ENCODE measurements around the gene KLHL33.

Gene KLHL33

DNA sequence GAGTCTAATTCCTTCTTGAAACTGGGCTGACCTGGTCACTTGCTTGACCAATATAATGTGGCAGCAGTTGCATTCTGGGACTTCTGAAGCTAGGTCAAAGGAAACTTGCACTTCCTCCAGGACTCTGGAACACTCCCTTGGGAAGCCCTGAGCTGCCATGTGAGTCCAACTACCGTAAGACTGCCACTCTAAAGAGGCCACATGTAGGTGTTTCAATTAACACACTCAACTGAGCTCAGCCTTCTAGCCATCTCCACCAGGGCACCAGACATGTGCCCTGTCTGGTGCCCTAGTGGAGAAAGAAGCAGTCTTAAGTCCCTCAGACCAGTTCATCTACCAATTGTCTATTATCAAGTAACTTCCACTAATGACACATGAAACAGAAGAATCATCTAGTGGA, 16.5 kb downstream of the KLHL33 start:
- H3K4me3 ChIP-seq (ENCODE audit: low read depth, low read length), result no peak overlapping the region
- DNase-seq (ENCODE audit: low read depth), result no peak

DNA sequence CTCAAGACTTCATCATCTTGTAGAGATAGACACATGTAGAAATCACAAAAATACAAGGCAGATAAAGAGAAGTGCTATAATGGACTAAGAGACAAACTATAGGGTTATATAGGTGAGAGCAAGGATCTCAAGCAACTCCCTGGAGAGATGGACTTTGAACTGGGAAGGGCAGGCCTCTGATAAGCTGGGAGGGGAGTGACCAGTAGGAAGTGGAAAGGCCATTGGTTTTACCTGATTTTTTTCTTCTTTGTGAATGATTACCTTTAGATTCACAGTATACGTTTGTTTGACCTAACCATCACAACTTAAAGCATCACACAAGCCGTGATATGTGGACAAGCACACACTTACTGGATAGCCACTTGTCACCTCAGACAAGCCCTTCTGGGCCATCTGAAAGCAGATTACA, 17.5 kb downstream of the KLHL33 start:
- no peak for DNase-seq (ENCODE audit: low read depth)
- H3K4me3 ChIP-seq (ENCODE audit: low read depth, low read length), result no peak overlapping the region

- no peak overlapping the region for H3K4me3 ChIP-seq (ENCODE audit: low read depth, low read length)
- DNase-seq (ENCODE audit: low read depth), result no peak
Measured at GRCh38 chr14:20417250-20418186, 18.4 kb downstream of the KLHL33 start.

GRCh38 chr14:20416223-20416622, 19.7 kb downstream of the KLHL33 start:
- no peak overlapping the region for H3K4me3 ChIP-seq (ENCODE audit: low read depth, low read length)
- DNase-seq (ENCODE audit: low read depth), result no peak

- H3K4me3 ChIP-seq (ENCODE audit: low read depth, low read length), result no peak overlapping the region
- DNase-seq (ENCODE audit: low read depth), result no peak
Measured at GRCh38 chr14:20415782-20416206, 20.2 kb downstream of the KLHL33 start.

DNA sequence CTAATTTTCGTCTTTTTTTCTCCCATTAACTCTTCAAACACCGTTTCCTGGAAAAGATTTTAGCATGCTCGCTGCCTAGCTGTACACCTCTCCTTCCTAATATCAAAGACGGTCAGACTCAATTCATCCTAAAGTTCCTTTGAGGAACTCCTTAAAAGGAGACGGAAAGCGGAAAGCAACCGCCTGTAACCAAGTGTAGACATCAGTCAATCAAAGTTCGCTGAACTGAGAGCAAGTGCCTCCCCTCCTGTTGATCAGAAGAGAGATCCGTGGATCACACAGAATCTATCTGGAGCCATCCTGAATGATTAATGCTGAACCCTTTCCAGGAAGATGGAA, 22.3 kb downstream of the KLHL33 start:
- DNase-seq (ENCODE audit: low read depth), result no peak
- H3K4me3 ChIP-seq (ENCODE audit: low read depth, low read length), result peak overlapping the region; percentile 78

DNA sequence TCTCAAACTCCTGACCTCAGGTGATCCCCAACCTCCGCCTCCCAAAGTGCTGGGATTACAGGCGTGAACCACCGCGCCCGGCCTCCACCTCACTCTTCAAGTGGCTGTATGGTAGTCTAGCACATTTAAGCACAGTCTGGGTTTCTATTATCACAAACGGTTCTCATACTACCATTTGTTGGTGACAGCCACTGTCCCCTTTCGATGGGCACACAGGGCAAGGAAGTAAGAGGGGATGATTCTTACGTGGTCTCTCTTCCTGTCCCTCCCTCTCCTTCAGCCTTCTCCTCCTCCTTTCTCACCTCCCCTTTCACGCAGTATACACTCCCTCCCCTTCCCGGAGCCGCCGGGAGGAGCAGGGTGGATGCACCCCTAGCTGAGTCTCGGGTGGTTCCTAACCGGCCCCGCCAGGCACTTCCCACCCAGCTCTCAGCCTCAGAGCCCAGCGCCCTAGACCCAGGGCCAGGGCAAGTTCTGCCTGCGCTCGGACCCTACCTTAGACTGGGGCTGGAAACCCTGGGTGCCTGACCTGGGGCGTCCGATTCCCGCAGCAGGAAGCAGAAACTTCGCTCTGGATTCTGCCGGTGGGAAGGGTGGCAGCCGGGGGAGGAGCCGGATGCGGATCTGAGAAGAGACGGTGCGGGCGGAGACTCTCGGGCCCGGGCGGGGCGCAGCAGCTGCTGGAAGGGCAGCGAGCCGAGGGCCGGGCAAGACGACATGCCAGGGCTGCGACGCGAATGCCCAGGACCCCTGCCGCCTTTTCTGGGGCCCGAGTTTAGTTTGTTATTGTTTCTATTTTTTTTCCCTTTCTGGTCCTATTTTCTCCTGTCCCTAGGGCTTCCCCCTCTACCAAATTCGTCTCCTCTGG, 22.9 kb downstream of the KLHL33 start, which contains the start of gene TEP1:
Gene TEP1, minus strand, starts transcription at position 626 of the 868 bp plus-strand sequence. CDS start 5,062 bp downstream, outside the sequence.
- DNase-seq (ENCODE audit: low read depth), result peak; percentile 51

GRCh38 chr14:20412411-20412810, 23.6 kb downstream of the KLHL33 start:
- H3K4me3 ChIP-seq (ENCODE audit: low read depth, low read length), result peak overlapping the region; percentile 78
- DNase-seq (ENCODE audit: low read depth), result no peak

More for the DNA sequence above, 22.9 kb downstream of the KLHL33 start, which contains the start of gene TEP1:
- H3K4me3 ChIP-seq (ENCODE audit: low read depth, low read length), result peak within 1 kb of the TSS; percentile 78

DNA sequence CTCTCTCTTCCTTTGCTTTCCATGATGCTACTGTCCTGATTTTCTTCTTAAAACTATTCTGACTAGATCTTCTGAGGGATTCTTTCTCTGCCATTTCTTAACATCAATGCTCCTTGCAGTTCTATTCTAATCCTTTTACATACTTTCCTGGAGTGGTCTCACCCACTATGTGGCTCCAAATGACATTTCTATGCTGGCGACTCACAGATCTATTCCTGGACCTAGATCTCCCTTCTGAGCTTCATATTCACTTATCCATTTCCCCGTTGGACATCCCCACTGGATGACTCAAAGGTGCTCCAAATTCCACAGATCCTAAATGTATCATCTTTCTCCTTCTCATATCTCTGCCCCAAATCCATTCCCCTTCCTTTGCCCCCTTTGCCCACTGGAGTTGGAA, 26.7 kb downstream of the KLHL33 start:
- no peak for DNase-seq (ENCODE audit: low read depth)
- H3K4me3 ChIP-seq (ENCODE audit: low read depth, low read length), result no peak overlapping the region

DNA sequence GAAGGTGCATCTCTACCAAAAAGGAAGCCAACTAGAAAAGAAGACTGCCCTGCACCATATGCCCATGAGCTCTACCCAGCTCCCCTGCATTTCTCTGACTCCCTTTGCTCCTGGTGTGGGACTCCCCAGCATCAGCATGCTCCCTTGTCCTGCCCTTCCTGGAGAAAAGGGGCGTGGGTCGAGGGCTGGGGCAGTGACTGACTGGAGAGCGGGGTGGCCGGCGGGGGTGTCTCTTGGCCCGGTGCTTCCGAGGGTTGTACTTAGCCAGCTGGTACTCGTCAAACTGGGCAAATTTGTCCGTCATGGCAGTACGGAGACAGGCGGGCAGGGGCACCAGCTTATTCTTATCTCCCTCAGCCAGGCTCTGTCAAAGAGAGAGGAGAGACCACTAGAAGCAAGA, 32.4 kb downstream of the KLHL33 start:
- H3K4me3 ChIP-seq (ENCODE audit: low read depth, low read length), result no peak overlapping the region
- DNase-seq (ENCODE audit: low read depth), result no peak

DNA sequence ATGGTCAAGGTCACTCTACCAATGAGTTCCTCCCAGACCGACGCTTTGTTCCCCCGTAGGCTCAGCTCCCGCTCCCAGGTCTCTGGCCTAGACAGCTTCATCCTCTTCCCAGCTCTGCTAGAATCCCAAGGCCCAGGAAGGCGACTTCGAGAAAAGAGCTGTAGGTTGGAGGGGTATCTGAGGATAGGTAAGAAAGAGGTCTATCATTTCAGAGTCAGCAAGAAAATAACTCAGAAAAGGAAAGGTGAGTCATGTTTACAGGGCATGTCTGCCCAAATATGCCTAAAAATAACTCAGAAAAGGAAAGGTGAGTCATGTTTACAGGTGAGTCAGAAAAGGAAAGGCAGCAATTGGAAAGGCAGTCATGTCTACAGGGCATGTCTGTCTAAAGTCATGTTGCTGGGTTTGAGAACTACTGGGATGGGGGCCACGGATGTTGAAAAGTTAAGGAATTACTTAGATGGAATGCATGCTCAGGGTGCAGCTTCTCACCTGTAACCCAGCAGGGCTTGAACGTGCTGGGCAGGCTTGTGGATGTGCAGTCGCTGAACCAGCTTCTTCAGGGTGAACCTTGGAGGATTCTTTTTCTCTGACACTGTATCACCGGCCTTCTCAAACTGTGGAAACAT, 34.9 kb downstream of the KLHL33 start:
- H3K4me3 ChIP-seq (ENCODE audit: low read depth, low read length), result no peak overlapping the region
- DNase-seq (ENCODE audit: low read depth), result no peak

GRCh38 chr14:20400589-20400964, 35.4 kb downstream of the KLHL33 start:
- H3K4me3 ChIP-seq (ENCODE audit: low read depth, low read length), result no peak overlapping the region
- DNase-seq (ENCODE audit: low read depth), result no peak

- H3K4me3 ChIP-seq (ENCODE audit: low read depth, low read length), result no peak overlapping the region
- no peak for DNase-seq (ENCODE audit: low read depth)
Measured at GRCh38 chr14:20397511-20397910, 38.5 kb downstream of the KLHL33 start.

DNA sequence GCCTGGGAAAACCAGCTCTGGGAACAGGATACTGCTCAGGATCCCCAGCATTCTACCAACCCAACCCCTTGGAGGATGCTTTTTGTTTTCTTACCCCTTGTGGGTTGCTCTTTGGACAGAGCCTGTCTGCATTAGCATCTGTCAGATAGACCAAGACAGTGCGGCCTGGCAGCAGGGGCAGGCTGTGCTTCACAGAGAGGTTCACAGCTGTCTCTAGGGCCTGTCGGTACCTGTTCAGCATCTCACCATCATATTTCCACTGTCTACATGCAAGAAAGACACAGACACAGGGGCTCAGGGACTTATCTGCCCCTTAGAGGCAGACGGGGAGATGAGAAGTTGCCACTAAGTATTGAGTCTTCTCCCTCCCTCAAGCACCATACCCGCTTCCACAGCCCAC, 44.5 kb downstream of the KLHL33 start:
- DNase-seq (ENCODE audit: low read depth), result no peak
- no peak overlapping the region for H3K4me3 ChIP-seq (ENCODE audit: low read depth, low read length)

DNA sequence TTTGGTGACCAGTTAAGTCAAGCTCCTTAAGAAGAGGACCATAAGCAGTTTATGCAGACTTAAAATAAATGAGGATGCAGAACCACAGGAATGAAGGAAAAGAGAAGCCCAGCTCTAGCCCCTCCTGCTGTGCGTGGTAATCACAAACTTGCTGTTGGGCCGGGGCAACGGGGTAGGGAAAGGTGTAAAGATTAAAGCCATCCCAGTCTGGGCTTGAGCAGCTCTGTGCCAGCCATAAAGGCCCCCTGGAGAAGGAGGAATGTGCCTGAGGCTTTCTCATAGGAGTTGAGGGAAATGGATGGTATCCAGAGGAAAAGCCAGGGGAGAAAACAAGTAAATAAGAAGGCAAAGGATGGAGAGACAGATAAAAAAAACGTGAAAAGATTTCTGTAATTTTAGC, 47.8 kb downstream of the KLHL33 start:
- DNase-seq (ENCODE audit: low read depth), result no peak
- H3K4me3 ChIP-seq (ENCODE audit: low read depth, low read length), result no peak overlapping the region

DNA sequence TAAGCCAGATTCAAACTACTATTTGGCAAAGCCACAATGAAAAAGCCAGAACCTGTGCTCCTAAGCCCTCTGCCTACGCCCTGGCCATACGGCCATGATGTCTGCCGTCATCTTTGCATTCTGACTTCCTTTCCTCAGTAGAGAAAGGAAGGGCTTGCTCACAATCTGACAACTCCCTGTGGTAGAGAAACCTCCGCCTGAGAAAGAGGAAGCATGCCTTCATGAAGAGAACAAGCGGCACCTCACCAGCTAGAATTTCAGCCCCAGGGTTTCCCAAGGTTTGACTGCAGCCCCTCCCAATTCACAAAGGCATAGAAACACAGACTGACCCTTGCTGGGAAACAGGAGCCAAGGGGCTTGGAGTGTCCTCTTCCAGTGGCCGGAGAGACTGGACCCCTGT, 48.4 kb downstream of the KLHL33 start:
- no peak for DNase-seq (ENCODE audit: low read depth)

DNA sequence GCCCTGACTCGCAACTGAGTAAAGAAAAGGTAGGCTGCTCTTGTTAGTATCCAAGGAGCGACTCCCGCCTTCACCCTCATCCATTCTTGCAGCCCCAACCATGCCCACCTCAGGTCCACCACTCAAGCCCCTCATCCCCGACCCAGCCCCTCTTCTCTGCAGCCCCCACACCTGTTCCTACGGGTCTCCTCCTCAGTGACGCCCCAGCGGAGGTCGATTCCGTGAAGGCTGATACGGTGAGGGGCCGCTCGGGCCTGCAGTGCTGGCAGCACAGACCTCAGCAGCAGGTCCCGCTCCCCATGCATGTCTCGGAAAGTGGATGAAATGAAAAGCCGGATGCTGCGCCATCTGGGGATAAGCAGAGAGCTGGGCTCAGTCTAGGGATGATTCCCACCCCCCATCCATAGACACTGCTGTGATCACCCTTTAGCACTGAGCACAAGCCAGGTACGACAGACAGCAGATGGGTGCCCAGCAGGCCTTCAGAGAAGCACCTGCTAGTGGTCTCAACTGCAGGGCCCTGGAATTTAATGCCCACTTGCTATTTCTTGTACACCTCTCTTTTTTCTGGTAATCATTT, 49.6 kb downstream of the KLHL33 start:
- no peak for DNase-seq (ENCODE audit: low read depth)
- no peak overlapping the region for H3K4me3 ChIP-seq (ENCODE audit: low read depth, low read length)

More for the DNA sequence above, 48.4 kb downstream of the KLHL33 start:
- no peak overlapping the region for H3K4me3 ChIP-seq (ENCODE audit: low read depth, low read length)

DNA sequence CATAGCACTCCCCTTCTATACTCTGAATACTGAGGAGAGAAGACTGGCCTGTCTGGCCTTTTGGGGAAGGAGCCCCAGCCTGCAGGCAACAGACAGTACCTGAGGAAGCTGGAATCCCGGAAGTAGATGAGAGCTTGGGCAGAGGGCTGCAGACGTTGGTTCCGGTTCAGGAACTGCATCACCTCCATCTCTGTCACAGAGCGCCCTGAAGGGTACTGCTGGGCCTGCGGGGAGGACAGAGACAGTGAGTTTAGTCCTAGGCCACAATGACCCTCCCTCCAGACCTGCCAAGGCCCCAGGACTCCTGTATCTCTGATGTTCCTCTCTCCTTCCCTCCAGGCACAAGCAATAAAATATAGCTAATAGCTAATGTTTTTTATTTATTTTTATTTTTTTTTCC, 51.1 kb downstream of the KLHL33 start:
- DNase-seq (ENCODE audit: low read depth), result no peak
- no peak overlapping the region for H3K4me3 ChIP-seq (ENCODE audit: low read depth, low read length)

- no peak for DNase-seq (ENCODE audit: low read depth)
- no peak overlapping the region for H3K4me3 ChIP-seq (ENCODE audit: low read depth, low read length)
Measured at GRCh38 chr14:20384321-20384720, 51.6 kb downstream of the KLHL33 start.

DNA sequence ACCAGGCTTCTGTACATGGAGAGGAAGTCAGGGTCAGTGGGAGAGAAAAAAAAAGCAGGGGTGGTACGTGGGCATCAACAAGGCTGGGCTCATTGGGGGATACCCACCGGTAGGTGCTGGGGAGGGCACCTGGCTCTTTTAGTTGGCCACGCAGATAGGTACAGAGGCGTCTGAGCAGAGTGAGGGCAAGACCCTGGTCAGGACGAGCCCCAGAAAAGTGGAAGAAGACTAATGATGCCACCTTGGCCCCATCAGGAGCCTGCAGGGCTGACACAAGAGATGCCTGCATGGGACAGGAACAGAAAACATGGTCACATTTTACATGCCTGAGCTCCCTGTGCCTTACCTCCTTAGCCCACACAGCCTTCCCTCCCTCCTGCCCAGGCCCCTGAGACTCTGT, 52.3 kb downstream of the KLHL33 start:
- no peak overlapping the region for H3K4me3 ChIP-seq (ENCODE audit: low read depth, low read length)
- no peak for DNase-seq (ENCODE audit: low read depth)

Data from skeletal muscle cell (primary cell).